ENCODE data around the gene NMRAL1.

NMRAL1 gene

DNA sequence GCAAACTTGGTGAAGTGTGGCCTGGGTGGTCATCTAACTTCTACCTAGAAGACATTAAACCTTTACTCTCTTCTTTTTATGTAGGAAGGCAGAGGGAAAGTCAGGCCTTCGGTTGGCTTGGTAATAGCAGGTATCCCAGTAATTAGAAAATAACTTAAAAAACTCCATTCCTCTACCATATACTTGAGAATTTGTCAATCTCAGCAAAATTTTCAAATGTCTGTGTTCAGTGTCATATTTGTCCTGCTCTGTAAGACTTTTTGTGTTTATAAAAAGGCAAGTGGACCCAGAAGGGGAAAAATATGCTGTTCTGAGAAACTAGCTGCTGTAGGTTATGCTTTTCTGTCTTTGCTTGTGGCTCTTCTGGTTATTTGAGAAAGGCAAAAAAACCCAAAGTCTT lies 7.5 kb upstream of the NMRAL1 start:
- TF ChIP-seq ZNF624 (tag by site-specific recombination; IDR thresholded peaks at IDR 0.05), result no peak
- no peak for TF ChIP-seq IKZF3 (tag by site-specific recombination; IDR thresholded peaks at IDR 0.05)
- TF ChIP-seq, protein P1, sequence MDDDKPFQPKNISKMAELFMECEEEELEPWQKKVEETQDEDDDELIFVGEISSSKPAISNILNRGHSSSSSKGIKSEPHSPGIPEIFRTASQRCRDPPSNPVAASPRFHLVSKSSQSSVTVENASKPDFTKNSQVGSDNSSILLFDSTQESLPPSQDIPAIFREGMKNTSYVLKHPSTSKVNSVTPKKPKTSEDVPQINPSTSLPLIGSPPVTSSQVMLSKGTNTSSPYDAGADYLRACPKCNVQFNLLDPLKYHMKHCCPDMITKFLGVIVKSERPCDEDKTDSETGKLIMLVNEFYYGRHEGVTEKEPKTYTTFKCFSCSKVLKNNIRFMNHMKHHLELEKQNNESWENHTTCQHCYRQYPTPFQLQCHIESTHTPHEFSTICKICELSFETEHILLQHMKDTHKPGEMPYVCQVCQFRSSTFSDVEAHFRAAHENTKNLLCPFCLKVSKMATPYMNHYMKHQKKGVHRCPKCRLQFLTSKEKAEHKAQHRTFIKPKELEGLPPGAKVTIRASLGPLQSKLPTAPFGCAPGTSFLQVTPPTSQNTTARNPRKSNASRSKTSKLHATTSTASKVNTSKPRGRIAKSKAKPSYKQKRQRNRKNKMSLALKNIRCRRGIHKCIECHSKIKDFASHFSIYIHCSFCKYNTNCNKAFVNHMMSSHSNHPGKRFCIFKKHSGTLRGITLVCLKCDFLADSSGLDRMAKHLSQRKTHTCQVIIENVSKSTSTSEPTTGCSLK (tag by site-specific recombination; IDR thresholded peaks at IDR 0.05), result no peak
- TF ChIP-seq ZNF830 (tag by site-specific recombination; IDR thresholded peaks at IDR 0.05; ENCODE audit: low read depth), result no peak
- no peak for TF ChIP-seq ZNF621 (tag by site-specific recombination; IDR thresholded peaks at IDR 0.05)
- TF ChIP-seq ZNF138 (tag by site-specific recombination; IDR thresholded peaks at IDR 0.05; ENCODE audit: borderline replicate concordance), result no peak
- TF ChIP-seq, protein P2, sequence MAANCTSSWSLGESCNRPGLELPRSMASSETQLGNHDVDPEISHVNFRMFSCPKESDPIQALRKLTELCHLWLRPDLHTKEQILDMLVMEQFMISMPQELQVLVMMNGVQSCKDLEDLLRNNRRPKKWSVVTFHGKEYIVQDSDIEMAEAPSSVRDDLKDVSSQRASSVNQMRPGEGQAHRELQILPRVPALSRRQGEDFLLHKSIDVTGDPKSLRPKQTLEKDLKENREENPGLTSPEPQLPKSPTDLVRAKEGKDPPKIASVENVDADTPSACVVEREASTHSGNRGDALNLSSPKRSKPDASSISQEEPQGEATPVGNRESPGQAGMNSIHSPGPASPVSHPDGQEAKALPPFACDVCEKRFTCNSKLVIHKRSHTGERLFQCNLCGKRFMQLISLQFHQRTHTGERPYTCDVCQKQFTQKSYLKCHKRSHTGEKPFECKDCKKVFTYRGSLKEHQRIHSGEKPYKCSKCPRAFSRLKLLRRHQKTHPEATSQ (tag by site-specific recombination; IDR thresholded peaks at IDR 0.05), result no peak
- Histone ChIP-seq H3K27ac (ENCODE audit: extremely low read depth, low read depth, low read length) (no peak overlapping the region), H3K4me1 (ENCODE audit: control insufficient read depth, insufficient read depth, low read length) (peaks cover 7% of the 10 kb centered on the region; the same call in 1 of the 2 replicates), H3K9me3 (ENCODE audit: control insufficient read depth, insufficient read depth, low read depth, low read length) (no peaks in the 10 kb centered on the region), H3K36me3 (ENCODE audit: control insufficient read depth in 2 of 2, insufficient read depth in 1 of 2, low read length in 2 of 2) (peaks cover 4 to 20% of the 10 kb centered on the region in 2 experiments; a peak in 2 of 3 replicates), H3K4me3 (ENCODE audit: low read depth, low read length) (no peak overlapping the region)
- ChIA-PET CTCF (interaction anchor here (0.6 to 1.1 kb wide), 2 partner anchors 30 to 103 kb away, joined by 3 read pairs; no protein-coding TSS in a partner anchor), POLR2A (no interaction called here)

DNA sequence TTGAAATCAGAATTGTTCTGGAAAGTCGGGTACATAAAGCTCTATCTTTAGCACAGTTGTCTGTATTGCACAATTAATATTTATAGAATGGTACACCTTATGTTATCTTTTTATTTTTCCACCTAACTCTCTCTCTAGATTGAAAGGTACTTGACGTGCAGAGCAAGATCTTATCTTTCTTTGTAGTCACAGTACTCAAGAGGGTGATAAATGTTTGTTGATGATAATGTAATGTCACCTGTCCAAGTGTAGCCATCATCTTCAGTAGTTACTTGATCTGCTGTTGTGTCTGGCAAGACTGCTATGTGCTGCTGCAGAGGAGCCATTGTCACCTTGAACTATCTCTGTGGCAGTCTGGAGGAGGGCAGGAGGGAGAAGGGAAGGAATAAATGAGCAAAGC lies 7.1 kb upstream of the NMRAL1 start:
- Histone ChIP-seq H3K4me1 (ENCODE audit: control insufficient read depth, insufficient read depth, low read length) (peaks cover 7% of the 10 kb centered on the region; the same call in 1 of the 2 replicates), H3K9me3 (ENCODE audit: control insufficient read depth, insufficient read depth, low read depth, low read length) (no peaks in the 10 kb centered on the region), H3K4me3 (ENCODE audit: low read depth, low read length) (no peak overlapping the region), H3K27ac (ENCODE audit: extremely low read depth, low read depth, low read length) (no peak overlapping the region), H3K36me3 (ENCODE audit: control insufficient read depth in 2 of 2, insufficient read depth in 1 of 2, low read length in 2 of 2) (peaks cover 4 to 20% of the 10 kb centered on the region in 2 experiments; a peak in 2 of 3 replicates)
- POLR2A ChIA-PET, result no interaction called here
- CTCF ChIA-PET, result interaction anchor here (0.6 to 1.1 kb wide), 2 partner anchors 30 to 103 kb away, joined by 3 read pairs; no protein-coding TSS in a partner anchor
- TF ChIP-seq, protein P3, sequence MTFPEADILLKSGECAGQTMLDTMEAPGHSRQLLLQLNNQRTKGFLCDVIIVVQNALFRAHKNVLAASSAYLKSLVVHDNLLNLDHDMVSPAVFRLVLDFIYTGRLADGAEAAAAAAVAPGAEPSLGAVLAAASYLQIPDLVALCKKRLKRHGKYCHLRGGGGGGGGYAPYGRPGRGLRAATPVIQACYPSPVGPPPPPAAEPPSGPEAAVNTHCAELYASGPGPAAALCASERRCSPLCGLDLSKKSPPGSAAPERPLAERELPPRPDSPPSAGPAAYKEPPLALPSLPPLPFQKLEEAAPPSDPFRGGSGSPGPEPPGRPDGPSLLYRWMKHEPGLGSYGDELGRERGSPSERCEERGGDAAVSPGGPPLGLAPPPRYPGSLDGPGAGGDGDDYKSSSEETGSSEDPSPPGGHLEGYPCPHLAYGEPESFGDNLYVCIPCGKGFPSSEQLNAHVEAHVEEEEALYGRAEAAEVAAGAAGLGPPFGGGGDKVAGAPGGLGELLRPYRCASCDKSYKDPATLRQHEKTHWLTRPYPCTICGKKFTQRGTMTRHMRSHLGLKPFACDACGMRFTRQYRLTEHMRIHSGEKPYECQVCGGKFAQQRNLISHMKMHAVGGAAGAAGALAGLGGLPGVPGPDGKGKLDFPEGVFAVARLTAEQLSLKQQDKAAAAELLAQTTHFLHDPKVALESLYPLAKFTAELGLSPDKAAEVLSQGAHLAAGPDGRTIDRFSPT (tag by site-specific recombination; IDR thresholded peaks at IDR 0.05), result no peak
- TF ChIP-seq FEZF1 (tag by site-specific recombination; IDR thresholded peaks at IDR 0.05), result 0 out of 2 replicates have a peak, but pooled peaks have one; percentile 9
- TF ChIP-seq ZNF341 (tag by site-specific recombination; IDR thresholded peaks at IDR 0.05; ENCODE audit: low read depth), result no peak
- TF ChIP-seq, protein P4, sequence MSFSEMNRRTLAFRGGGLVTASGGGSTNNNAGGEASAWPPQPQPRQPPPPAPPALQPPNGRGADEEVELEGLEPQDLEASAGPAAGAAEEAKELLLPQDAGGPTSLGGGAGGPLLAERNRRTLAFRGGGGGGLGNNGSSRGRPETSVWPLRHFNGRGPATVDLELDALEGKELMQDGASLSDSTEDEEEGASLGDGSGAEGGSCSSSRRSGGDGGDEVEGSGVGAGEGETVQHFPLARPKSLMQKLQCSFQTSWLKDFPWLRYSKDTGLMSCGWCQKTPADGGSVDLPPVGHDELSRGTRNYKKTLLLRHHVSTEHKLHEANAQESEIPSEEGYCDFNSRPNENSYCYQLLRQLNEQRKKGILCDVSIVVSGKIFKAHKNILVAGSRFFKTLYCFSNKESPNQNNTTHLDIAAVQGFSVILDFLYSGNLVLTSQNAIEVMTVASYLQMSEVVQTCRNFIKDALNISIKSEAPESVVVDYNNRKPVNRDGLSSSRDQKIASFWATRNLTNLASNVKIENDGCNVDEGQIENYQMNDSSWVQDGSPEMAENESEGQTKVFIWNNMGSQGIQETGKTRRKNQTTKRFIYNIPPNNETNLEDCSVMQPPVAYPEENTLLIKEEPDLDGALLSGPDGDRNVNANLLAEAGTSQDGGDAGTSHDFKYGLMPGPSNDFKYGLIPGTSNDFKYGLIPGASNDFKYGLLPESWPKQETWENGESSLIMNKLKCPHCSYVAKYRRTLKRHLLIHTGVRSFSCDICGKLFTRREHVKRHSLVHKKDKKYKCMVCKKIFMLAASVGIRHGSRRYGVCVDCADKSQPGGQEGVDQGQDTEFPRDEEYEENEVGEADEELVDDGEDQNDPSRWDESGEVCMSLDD (tag by site-specific recombination; IDR thresholded peaks at IDR 0.05), result no peak
- TF ChIP-seq ZNF311 (tag by site-specific recombination; IDR thresholded peaks at IDR 0.05; ENCODE audit: borderline replicate concordance), result no peak
- peak; percentile 20; the same call in 1 of the 2 replicates for TF ChIP-seq ZNF600 (tag by site-specific recombination; IDR thresholded peaks at IDR 0.05)
- TF ChIP-seq, protein P5, sequence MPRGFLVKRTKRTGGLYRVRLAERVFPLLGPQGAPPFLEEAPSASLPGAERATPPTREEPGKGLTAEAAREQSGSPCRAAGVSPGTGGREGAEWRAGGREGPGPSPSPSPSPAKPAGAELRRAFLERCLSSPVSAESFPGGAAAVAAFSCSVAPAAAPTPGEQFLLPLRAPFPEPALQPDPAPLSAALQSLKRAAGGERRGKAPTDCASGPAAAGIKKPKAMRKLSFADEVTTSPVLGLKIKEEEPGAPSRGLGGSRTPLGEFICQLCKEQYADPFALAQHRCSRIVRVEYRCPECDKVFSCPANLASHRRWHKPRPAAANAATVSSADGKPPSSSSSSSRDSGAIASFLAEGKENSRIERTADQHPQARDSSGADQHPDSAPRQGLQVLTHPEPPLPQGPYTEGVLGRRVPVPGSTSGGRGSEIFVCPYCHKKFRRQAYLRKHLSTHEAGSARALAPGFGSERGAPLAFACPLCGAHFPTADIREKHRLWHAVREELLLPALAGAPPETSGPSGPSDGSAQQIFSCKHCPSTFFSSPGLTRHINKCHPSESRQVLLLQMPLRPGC (tag by site-specific recombination; IDR thresholded peaks at IDR 0.05), result 0 out of 2 replicates have a peak, but pooled peaks have one; percentile 27
- no peak for TF ChIP-seq ZNF239 (tag by site-specific recombination; IDR thresholded peaks at IDR 0.05)
- TF ChIP-seq ZNF366 (tag by site-specific recombination; conservative IDR thresholded peaks at IDR 0.05), result 0 out of 2 replicates have a peak, but pooled peaks have one; percentile 30
- TF ChIP-seq, protein P6, sequence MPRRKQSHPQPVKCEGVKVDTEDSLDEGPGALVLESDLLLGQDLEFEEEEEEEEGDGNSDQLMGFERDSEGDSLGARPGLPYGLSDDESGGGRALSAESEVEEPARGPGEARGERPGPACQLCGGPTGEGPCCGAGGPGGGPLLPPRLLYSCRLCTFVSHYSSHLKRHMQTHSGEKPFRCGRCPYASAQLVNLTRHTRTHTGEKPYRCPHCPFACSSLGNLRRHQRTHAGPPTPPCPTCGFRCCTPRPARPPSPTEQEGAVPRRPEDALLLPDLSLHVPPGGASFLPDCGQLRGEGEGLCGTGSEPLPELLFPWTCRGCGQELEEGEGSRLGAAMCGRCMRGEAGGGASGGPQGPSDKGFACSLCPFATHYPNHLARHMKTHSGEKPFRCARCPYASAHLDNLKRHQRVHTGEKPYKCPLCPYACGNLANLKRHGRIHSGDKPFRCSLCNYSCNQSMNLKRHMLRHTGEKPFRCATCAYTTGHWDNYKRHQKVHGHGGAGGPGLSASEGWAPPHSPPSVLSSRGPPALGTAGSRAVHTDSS (tag by site-specific recombination; IDR thresholded peaks at IDR 0.05), result 0 out of 2 replicates have a peak, but pooled peaks have one; percentile 23

Data from HEK293 (cell line).